Caco-2 (cell line): ENCODE measurements around the gene ERCC1. TPM values are rescaled to one million over a fixed set of nuclear protein-coding genes. Genes with fewer than 3 reads are reported as not detected.

ENCODE experiments used
- BruUV-seq: library from RNA; stranded (reverse); fragments of 400-500 nt; replicated peaks from 2 replicates; lab custom pipeline; 2021; lab: Mats Ljungman, UMichigan
- CTCF ChIA-PET: fragments of 300-600 bp; sonication (Branson Sonifier 250); formaldehyde crosslinking; loops from one replicate; lab custom pipeline; 2022; ENCODE audit warnings: antibody characterized with exemption; lab: Charles Lee
- POLR2A ChIA-PET: fragments of 300-600 bp; sonication (Branson Sonifier 250); formaldehyde crosslinking; loops from one replicate; lab custom pipeline; 2022; ENCODE audit warnings: antibody characterized with exemption; lab: Charles Lee
- DNase-seq, 2 experiments: peaks; one replicate each; pipeline versions ENCODE4 v3.0.0 to v3.0.0-alpha.2; 2020 to 2022
- H3K27me3 ChIP-seq: replicated peaks from 2 replicates; pipeline ENCODE4 v1.6.0; 2011; ENCODE audit warnings: low read length; ENCODE audit not compliant: control insufficient read depth, insufficient read depth
- H3K36me3 ChIP-seq: 2 replicates; pipeline ENCODE4 v1.5.1; 2011; ENCODE audit warnings: low read length; ENCODE audit not compliant: control insufficient read depth, insufficient read depth
- H3K4me1 ChIP-seq: fragments of 250-450 bp; sonication (Bioruptor Pico); 2 replicates; pipeline ENCODE4 v1.5.1; 2020; ENCODE audit warnings: mild to moderate bottlenecking
- H3K4me3 ChIP-seq: 2 replicates; pipeline ENCODE4 v1.5.1; 2011; ENCODE audit warnings: low read depth, mild to moderate bottlenecking, control low read depth, low read length
- H3K9me3 ChIP-seq: fragments of 250-450 bp; sonication (Bioruptor Pico); 2 replicates; pipeline ENCODE4 v1.5.1; 2020; ENCODE audit warnings: mild to moderate bottlenecking, moderate library complexity
- H3K27ac Mint-ChIP-seq: one replicate; pipeline ENCODE4 v1.8.0; 2022; ENCODE audit warnings: mixed read lengths; ENCODE audit not compliant: unreplicated experiment
- H3K27me3 Mint-ChIP-seq: one replicate; pipeline ENCODE4 v1.8.0; 2022; ENCODE audit warnings: mixed read lengths; ENCODE audit not compliant: insufficient read depth, unreplicated experiment
- H3K36me3 Mint-ChIP-seq: one replicate; pipeline ENCODE4 v1.8.0; 2022; ENCODE audit warnings: mild to moderate bottlenecking, mixed read lengths; ENCODE audit not compliant: insufficient read depth, unreplicated experiment
- H3K4me1 Mint-ChIP-seq: one replicate; pipeline ENCODE4 v1.8.0; 2022; ENCODE audit warnings: low read depth, mixed read lengths; ENCODE audit not compliant: unreplicated experiment
- H3K4me3 Mint-ChIP-seq: one replicate; pipeline ENCODE4 v1.8.0; 2022; ENCODE audit warnings: mild to moderate bottlenecking, moderate library complexity, mixed read lengths; ENCODE audit not compliant: unreplicated experiment
- H3K9me3 Mint-ChIP-seq: one replicate; pipeline ENCODE4 v1.8.0; 2022; ENCODE audit warnings: mixed read lengths; ENCODE audit not compliant: unreplicated experiment
- intact Hi-C: fragments of 100-400 bp; cut with micrococcal nuclease; formaldehyde crosslinking; loops from one replicate; pipeline ENCODE4 v1.10.0; 2022; ENCODE audit not compliant: unreplicated experiment
- total RNA-seq: library from RNA; stranded (reverse); gene quantifications from 2 replicates; pipeline ENCODE4 v1.2.3, GENCODE V29; 2022
- TF ChIP-seq, protein P1 (sequence below), 2 experiments: fragments of 200-600 bp in 1 of 2; IDR thresholded peaks; 1 replicate in 1 of 2; 2 replicates in 1 of 2; pipeline versions ENCODE4 v1.5.1 to v1.8.0; 2011 to 2022; ENCODE audit warnings: antibody characterized with exemption in 1 of 2, control low read depth in 1 of 2, inconsistent platforms in 1 of 2, low read depth in 1 of 2, low read length in 1 of 2, mild to moderate bottlenecking in 1 of 2, moderate library complexity in 1 of 2; ENCODE audit not compliant: insufficient read depth in 1 of 2, severe bottlenecking in 1 of 2, unreplicated experiment in 1 of 2

The ERCC1 gene
- total RNA-seq, 1 experiment from 2014 or later = 51.0 TPM

DNA sequence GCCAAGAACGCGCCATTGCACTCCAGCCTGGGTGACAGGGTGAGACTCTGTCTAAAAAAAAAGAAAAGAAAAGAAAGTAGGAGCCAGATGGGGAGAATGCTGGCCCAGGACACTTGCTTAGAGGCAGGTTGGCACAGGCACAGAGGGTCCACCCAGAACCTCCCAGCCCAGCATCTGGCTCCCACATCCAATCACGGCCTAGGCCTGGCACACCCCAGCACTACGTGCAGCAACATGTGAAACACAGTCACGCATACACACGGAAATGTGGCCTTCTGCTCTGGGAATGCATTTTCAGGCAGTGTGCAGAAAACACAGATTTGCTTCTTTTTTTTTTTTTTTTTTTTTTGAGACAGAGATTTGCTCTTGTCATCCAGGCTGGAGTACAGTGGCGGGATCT, 23.2 kb upstream of the ERCC1 start:
- Histone ChIP-seq H3K36me3 (no peaks in the 10 kb centered on the region), H3K27me3 (no peaks in the 10 kb centered on the region), H3K4me1 (peaks cover 31% of the 10 kb centered on the region), H3K4me3 (no peak overlapping the region), H3K9me3 (no peaks in the 10 kb centered on the region)
- BruUV-seq = no TSS peak
- Mint-ChIP-seq H3K4me1 (peaks cover 44% of the 10 kb centered on the region), H3K36me3 (peaks cover 26% of the 10 kb centered on the region), H3K4me3 (no peak overlapping the region), H3K27me3 (no peaks in the 10 kb centered on the region), H3K27ac (no peak overlapping the region), H3K9me3 (no peaks in the 10 kb centered on the region)
- ChIA-PET CTCF (interaction anchor here (0.5 to 3.2 kb wide), 7 partner anchors 7 to 230 kb away, joined by 3 to 14 read pairs (median 6); partner anchors contain the start of gene ERCC1), POLR2A (interaction anchor here (1.5 kb wide), 1 partner anchor 22 kb away, joined by 6 read pairs; no protein-coding TSS in a partner anchor)
- no peak for DNase-seq
- TF ChIP-seq, protein P1, sequence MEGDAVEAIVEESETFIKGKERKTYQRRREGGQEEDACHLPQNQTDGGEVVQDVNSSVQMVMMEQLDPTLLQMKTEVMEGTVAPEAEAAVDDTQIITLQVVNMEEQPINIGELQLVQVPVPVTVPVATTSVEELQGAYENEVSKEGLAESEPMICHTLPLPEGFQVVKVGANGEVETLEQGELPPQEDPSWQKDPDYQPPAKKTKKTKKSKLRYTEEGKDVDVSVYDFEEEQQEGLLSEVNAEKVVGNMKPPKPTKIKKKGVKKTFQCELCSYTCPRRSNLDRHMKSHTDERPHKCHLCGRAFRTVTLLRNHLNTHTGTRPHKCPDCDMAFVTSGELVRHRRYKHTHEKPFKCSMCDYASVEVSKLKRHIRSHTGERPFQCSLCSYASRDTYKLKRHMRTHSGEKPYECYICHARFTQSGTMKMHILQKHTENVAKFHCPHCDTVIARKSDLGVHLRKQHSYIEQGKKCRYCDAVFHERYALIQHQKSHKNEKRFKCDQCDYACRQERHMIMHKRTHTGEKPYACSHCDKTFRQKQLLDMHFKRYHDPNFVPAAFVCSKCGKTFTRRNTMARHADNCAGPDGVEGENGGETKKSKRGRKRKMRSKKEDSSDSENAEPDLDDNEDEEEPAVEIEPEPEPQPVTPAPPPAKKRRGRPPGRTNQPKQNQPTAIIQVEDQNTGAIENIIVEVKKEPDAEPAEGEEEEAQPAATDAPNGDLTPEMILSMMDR (IDR thresholded peaks at IDR 0.05; ENCODE audit: insufficient read depth in 1 of 2, low read depth in 1 of 2, low read length in 1 of 2, severe bottlenecking in 1 of 2, unreplicated experiment in 1 of 2) = no peak
- intact Hi-C loops = no loop called here

DNA sequence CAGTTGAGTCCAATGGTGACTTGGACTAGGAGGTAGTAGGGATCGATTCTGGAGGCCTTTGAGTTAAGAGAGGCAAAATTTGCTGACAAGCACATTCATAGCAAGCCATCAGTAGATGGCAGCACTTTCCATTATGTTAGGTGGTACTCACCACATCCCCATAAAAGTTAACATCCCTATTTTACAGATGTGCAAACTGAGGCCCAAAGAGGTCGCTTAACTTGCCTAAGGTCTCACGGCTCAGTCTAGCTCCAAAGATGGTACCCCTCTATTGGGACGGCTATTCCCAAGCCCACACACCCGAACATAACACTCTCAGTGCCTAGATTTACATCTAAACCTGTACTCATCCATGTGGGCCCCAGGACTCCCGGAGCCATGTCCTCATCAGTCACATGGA, 22.6 kb upstream of the ERCC1 start:
- TF ChIP-seq, protein P1 (IDR thresholded peaks at IDR 0.05; ENCODE audit: insufficient read depth in 1 of 2, low read depth in 1 of 2, low read length in 1 of 2, severe bottlenecking in 1 of 2, unreplicated experiment in 1 of 2) = peak; percentile 35 to 42
- Histone ChIP-seq H3K4me3 (no peak overlapping the region), H3K36me3 (no peaks in the 10 kb centered on the region), H3K4me1 (peaks cover 27% of the 10 kb centered on the region), H3K27me3 (no peaks in the 10 kb centered on the region), H3K9me3 (no peaks in the 10 kb centered on the region)
- Mint-ChIP-seq H3K27me3 (no peaks in the 10 kb centered on the region), H3K9me3 (no peaks in the 10 kb centered on the region), H3K4me1 (peaks cover 38% of the 10 kb centered on the region), H3K27ac (no peak overlapping the region), H3K36me3 (peaks cover 22% of the 10 kb centered on the region), H3K4me3 (no peak overlapping the region)
- ChIA-PET CTCF (interaction anchor here (0.5 kb wide), 1 partner anchor 134 kb away, joined by 3 read pairs; no protein-coding TSS in a partner anchor), POLR2A (no interaction called here)
- BruUV-seq = no TSS peak
- peak in 1 of 2 experiments; percentile 52 for DNase-seq
- intact Hi-C loops = no loop called here

DNA sequence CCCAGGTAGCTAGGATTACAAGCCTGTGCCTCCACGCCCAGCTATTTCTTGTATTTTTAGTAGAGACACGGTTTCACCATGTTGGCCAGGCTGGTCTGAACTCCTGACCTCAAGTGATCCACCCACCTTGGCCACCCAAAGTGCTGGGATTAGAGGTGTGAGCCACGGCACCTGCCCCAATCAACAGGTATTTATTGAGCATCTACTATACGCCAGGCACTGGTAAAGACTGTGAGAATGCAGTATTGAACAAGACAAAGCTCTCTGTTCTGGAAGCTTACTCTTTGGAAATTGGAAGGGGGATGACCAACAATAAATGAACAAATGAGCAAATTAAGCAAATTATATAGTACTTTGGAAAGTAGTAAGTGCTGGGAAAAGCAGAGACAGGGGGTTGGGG, 21.4 kb upstream of the ERCC1 start:
- CTCF ChIA-PET = interaction anchor here (0.6 kb wide), 1 partner anchor 221 kb away, joined by 5 read pairs; no protein-coding TSS in a partner anchor
- TF ChIP-seq, protein P1 (IDR thresholded peaks at IDR 0.05; ENCODE audit: insufficient read depth in 1 of 2, low read depth in 1 of 2, low read length in 1 of 2, severe bottlenecking in 1 of 2, unreplicated experiment in 1 of 2) = no peak
- H3K4me1 Mint-ChIP-seq = peaks cover 39% of the 10 kb centered on the region
- Histone ChIP-seq H3K27me3 (no peaks in the 10 kb centered on the region), H3K9me3 (no peaks in the 10 kb centered on the region), H3K4me1 (peaks cover 32% of the 10 kb centered on the region), H3K4me3 (no peak overlapping the region), H3K36me3 (no peaks in the 10 kb centered on the region)
- H3K36me3 Mint-ChIP-seq = peaks cover 20% of the 10 kb centered on the region
- no peaks in the 10 kb centered on the region for H3K27me3 Mint-ChIP-seq
- H3K4me3 Mint-ChIP-seq = peak overlapping the region; percentile 96
- no peak for DNase-seq
- BruUV-seq = no TSS peak
- POLR2A ChIA-PET = interaction anchor here (1.0 kb wide), 1 partner anchor 25 kb away, joined by 3 read pairs; no protein-coding TSS in a partner anchor
- H3K27ac Mint-ChIP-seq = peak overlapping the region; percentile 99
- intact Hi-C loops = no loop called here
- H3K9me3 Mint-ChIP-seq = no peaks in the 10 kb centered on the region
